Mesenchymal stem cell (in vitro differentiated cells and primary cell): Measurements from ENCODE around the gene BDKRB2. TPM values are rescaled to one million over a fixed set of nuclear protein-coding genes. Genes with fewer than 3 reads are reported as not detected.

Experiments used
- DNase-seq: peaks from one replicate; pipeline ENCODE4 v3.0.0-alpha.2; 2013
- H2AFZ ChIP-seq: one replicate; pipeline ENCODE4 v1.6.1; 2013; ENCODE audit warnings: low read depth, mild to moderate bottlenecking, control low read depth, inconsistent platforms, low read length, moderate library complexity
- H2AK5ac ChIP-seq: 2 replicates; pipeline ENCODE4 v1.6.1; 2013; ENCODE audit warnings: low read length, moderate library complexity, mild to moderate bottlenecking, inconsistent platforms; ENCODE audit not compliant: severe bottlenecking
- H2BK120ac ChIP-seq: one replicate; pipeline ENCODE4 v1.6.1; 2013; ENCODE audit warnings: low read depth, mild to moderate bottlenecking, inconsistent platforms, low read length, moderate library complexity
- H2BK12ac ChIP-seq, 2 experiments: one replicate each; pipeline ENCODE4 v1.6.1; 2013; ENCODE audit warnings: inconsistent platforms in 2 of 2, low read length in 2 of 2, mild to moderate bottlenecking in 2 of 2, moderate library complexity in 2 of 2, control low read depth in 1 of 2
- H2BK15ac ChIP-seq: one replicate; pipeline ENCODE4 v1.6.1; 2013; ENCODE audit warnings: mild to moderate bottlenecking, low read depth, inconsistent platforms; ENCODE audit not compliant: poor library complexity, severe bottlenecking
- H2BK5ac ChIP-seq: 2 replicates; pipeline ENCODE4 v1.6.1; 2013; ENCODE audit warnings: low read depth, mild to moderate bottlenecking, low read length, control low read depth, inconsistent platforms; ENCODE audit not compliant: poor library complexity, severe bottlenecking
- H3K14ac ChIP-seq, 2 experiments: one replicate each; pipeline ENCODE4 v1.6.1; 2013; ENCODE audit warnings: inconsistent platforms in 2 of 2, low read length in 2 of 2, control low read depth in 1 of 2, mild to moderate bottlenecking in 1 of 2, moderate library complexity in 1 of 2
- H3K18ac ChIP-seq, 2 experiments: one replicate each; pipeline ENCODE4 v1.6.1; 2013; ENCODE audit warnings: inconsistent platforms in 2 of 2, low read length in 2 of 2, control low read depth in 1 of 2, low read depth in 1 of 2, mild to moderate bottlenecking in 1 of 2
- H3K23ac ChIP-seq, 2 experiments: one replicate each; pipeline ENCODE4 v1.6.1; 2013; ENCODE audit warnings: inconsistent platforms in 2 of 2, low read length in 2 of 2, mild to moderate bottlenecking in 2 of 2, moderate library complexity in 2 of 2, control low read depth in 1 of 2
- H3K27ac ChIP-seq: 2 replicates; pipeline ENCODE4 v1.5.1; 2013; ENCODE audit warnings: mild to moderate bottlenecking, moderate library complexity, low read length, control low read depth, inconsistent platforms; ENCODE audit not compliant: poor library complexity, severe bottlenecking
- H3K27me3 ChIP-seq, 2 experiments: 2 replicates each; pipeline versions ENCODE4 v1.6.1 to v1.7.0; 2013; ENCODE audit warnings: low read length in 2 of 2, mild to moderate bottlenecking in 2 of 2, moderate library complexity in 2 of 2, control low read depth in 1 of 2, inconsistent platforms in 1 of 2; ENCODE audit not compliant: control insufficient read depth in 1 of 2, insufficient read depth in 1 of 2
- H3K36me3 ChIP-seq, 2 experiments: 2 replicates each; pipeline versions ENCODE4 v1.6.1 to v1.7.0; 2013; ENCODE audit warnings: low read length in 2 of 2, control low read depth in 1 of 2, inconsistent platforms in 1 of 2, low read depth in 1 of 2, mild to moderate bottlenecking in 1 of 2; ENCODE audit not compliant: insufficient read depth in 2 of 2, control insufficient read depth in 1 of 2
- H3K4ac ChIP-seq, 2 experiments: one replicate each; pipeline ENCODE4 v1.6.1; 2013; ENCODE audit warnings: inconsistent platforms in 2 of 2, low read length in 2 of 2, mild to moderate bottlenecking in 2 of 2, moderate library complexity in 2 of 2, control low read depth in 1 of 2, low read depth in 1 of 2
- H3K4me1 ChIP-seq: 2 replicates; pipeline ENCODE4 v1.6.1; 2013; ENCODE audit warnings: low read depth, low read length, control low read depth; ENCODE audit not compliant: control insufficient read depth, insufficient read depth
- H3K4me2 ChIP-seq: 2 replicates; pipeline ENCODE4 v1.6.1; 2013; ENCODE audit warnings: low read length, mild to moderate bottlenecking, inconsistent platforms; ENCODE audit not compliant: poor library complexity, severe bottlenecking
- H3K4me3 ChIP-seq, 2 experiments: 2 replicates each; pipeline versions ENCODE4 v1.5.1 to v1.7.0; 2013; ENCODE audit warnings: low read length in 2 of 2, mild to moderate bottlenecking in 2 of 2, control low read depth in 1 of 2, low read depth in 1 of 2; ENCODE audit not compliant: insufficient read depth in 1 of 2
- H3K79me1 ChIP-seq: replicated peaks from 2 replicates; pipeline ENCODE4 v1.6.1; 2013; ENCODE audit warnings: mild to moderate bottlenecking, control low read depth, low read length, inconsistent platforms; ENCODE audit not compliant: poor library complexity, severe bottlenecking
- H3K9ac ChIP-seq: 2 replicates; pipeline ENCODE4 v1.7.0; 2013; ENCODE audit warnings: mild to moderate bottlenecking, low read length, moderate library complexity
- H3K9me3 ChIP-seq: 2 replicates; pipeline ENCODE4 v1.7.0; 2013; ENCODE audit warnings: mild to moderate bottlenecking, low read length; ENCODE audit not compliant: control insufficient read depth
- H4K8ac ChIP-seq: one replicate; pipeline ENCODE4 v1.6.1; 2013; ENCODE audit warnings: inconsistent platforms, mild to moderate bottlenecking, low read length, moderate library complexity
- H4K91ac ChIP-seq: one replicate; pipeline ENCODE4 v1.6.1; 2013; ENCODE audit warnings: mild to moderate bottlenecking, low read length, inconsistent platforms
- whole genome bisulfite sequencing: methylation state at CpG from one replicate; pipeline ENCODE4 v1.1.7; 2013; ENCODE audit warnings: mixed read lengths; 5-methylcytosine and 5-hydroxymethylcytosine counted together
- polyA plus RNA-seq, 2 experiments: library from polyadenylated mRNA; stranded (reverse); fragments of 200-250 nt; gene quantifications; one replicate each; pipeline ENCODE4 v1.2.3, GENCODE V29; 2013

Gene BDKRB2
- polyA plus RNA-seq (2013, experiment 1 of 2) = 16.1 TPM
- 16.1 TPM for polyA plus RNA-seq (2013, experiment 2 of 2)

DNA sequence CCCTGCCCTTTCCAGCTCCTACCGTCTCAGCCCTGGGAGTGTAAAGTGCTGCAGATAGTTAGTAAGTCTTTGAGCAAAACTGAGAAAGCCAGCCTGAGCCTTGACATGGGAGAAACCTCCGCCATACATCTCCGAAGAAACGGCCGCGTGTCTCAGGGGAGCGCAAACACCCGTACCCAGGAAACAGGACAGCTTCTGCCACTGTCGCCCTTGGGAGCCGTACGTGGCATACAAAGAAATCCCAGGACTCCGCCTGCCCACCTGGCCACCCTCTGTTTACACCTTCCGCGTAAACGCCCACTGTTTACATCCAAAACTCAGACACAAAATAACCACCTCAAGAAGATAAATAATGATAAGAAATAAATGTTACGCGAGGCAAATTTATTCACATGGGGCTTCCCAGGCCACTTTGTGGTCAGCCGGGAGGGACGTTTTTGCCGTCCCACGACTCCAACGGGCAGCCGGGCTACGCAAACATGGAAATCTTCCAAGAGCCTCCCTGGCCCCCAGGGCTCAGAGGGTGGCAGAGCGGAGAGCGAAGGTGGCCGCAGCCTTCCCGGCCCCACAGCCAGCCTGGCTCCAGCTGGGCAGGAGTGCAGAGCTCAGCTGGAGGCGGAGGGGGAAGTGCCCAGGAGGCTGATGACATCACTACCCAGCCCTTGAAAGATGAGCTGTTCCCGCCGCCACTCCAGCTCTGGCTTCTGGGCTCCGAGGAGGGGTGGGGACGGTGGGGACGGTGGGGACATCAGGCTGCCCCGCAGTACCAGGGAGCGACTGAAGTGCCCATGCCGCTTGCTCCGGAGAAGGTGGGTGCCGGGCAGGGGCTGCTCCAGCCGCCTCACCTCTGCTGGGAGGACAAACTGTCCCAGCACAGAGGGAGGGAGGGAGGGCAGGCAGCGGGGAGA, at the start of gene BDKRB2:
TSS of gene BDKRB2 (plus strand) at position 689 of the 908 bp plus-strand sequence. CDS start 32,269 bp downstream, outside the sequence.
- H3K27me3 ChIP-seq = no peaks in the 10 kb centered on the region
- peak within 1 kb of the TSS; percentile 96 for H3K9ac ChIP-seq
- H4K8ac ChIP-seq = peak within 1 kb of the TSS; percentile 66
- H4K91ac ChIP-seq = no peak within 1 kb of the TSS
- no peaks in the 10 kb centered on the region for H3K9me3 ChIP-seq
- H3K4me2 ChIP-seq = peak within 1 kb of the TSS; percentile 67
- peak within 1 kb of the TSS; percentile 53 for H2BK15ac ChIP-seq
- H2BK5ac ChIP-seq = peak within 1 kb of the TSS; percentile 48
- H2AFZ ChIP-seq = no peak within 1 kb of the TSS
- peak within 1 kb of the TSS; percentile 69 for H3K27ac ChIP-seq
- peak within 1 kb of the TSS in 1 of 2 experiments; percentile 59 for H3K4ac ChIP-seq
- H3K18ac ChIP-seq = peak within 1 kb of the TSS; percentile 68 to 79
- H2BK12ac ChIP-seq = peak within 1 kb of the TSS in 1 of 2 experiments; percentile 73
- WGBS = 19% methylated on average over 37 of the region's 41 CpGs
- H3K79me1 ChIP-seq = no peaks in the 10 kb centered on the region
- H3K23ac ChIP-seq = peak within 1 kb of the TSS in 1 of 2 experiments; percentile 63
- peak within 1 kb of the TSS; percentile 59 for H2BK120ac ChIP-seq
- peak; percentile 92 for DNase-seq
- H2AK5ac ChIP-seq = peak within 1 kb of the TSS; percentile 95
- peak within 1 kb of the TSS; percentile 64 to 95 for H3K4me3 ChIP-seq
- H3K4me1 ChIP-seq = peaks cover 28% of the 10 kb centered on the region
- peaks cover 8 to 34% of the 10 kb centered on the region in 2 experiments for H3K36me3 ChIP-seq
- H3K14ac ChIP-seq = no peak within 1 kb of the TSS

DNA sequence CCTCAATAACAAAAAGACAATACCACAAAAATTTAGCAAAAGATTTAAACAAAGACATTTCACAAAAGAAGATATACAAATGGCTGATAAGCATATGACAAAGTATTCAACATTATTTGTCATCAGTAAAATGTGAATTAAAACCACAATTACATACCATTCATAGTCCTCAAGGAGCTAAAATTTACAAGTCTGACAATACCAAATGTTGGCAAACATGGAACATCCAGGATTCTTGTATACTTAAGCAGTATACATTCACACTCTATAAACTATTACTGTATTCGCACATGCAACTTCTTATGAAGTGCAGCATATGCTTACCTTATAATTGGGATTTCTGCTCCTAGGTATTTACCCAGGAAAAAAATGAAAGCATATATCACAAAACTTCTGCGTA, 49.7 kb upstream of the BDKRB2 start:
- no peak overlapping the region for H2BK5ac ChIP-seq
- no peaks in the 10 kb centered on the region for H3K27me3 ChIP-seq
- H3K27ac ChIP-seq = no peak overlapping the region

DNA sequence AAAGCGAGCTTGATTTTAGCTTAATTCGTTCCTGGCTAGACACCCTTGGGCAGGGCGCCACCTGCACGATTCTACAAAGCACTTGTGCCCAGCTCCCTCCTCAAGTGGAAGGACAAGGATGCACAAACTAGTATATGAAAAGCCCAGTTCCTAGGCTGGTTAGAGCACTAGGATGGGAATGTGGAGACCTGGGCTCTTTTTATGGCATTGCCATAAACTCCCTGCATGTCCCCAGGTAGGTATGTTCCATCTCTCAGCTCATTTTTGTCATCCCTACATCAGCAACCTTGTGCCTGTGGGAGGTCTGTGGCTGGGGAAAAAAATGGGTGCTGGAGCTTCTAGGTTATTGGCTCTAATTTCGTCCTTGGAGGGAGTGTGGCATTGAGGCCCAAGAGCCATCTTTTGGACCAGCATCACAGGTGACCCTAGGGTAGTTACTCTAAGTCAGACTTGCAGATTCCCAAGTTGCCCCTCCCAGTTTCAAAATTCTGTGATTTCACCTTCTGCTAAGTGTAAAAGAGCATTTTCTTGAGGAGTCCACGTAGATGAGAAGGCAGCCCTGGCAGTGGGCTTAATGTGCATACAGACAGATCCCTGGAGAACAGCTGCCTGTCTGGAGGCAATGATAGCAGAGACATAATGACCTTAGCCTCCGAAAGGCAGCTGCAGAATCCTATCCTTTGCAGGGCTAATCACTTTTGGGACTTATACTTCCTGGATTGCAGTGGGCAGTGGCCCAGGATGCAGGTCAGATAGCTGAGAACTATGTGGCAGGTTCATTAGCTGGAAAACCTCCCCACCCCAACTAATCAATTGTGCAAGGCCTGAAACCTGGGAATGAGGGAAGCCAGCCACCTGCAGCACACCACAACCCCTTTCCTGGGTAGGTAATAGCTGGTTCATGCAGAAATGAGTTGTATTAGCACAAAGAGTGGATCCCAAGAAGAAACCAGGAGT, 47.6 kb upstream of the BDKRB2 start:
- Histone ChIP-seq H2AFZ (no peak overlapping the region), H2BK5ac (no peak overlapping the region), H3K23ac (peak overlapping the region in 1 of 2 experiments; percentile 10), H3K18ac (peak overlapping the region in 1 of 2 experiments; percentile 21), H2AK5ac (no peak overlapping the region), H2BK15ac (no peak overlapping the region), H3K9me3 (peaks cover 4% of the 10 kb centered on the region), H3K4me1 (peaks cover 6% of the 10 kb centered on the region), H3K27ac (no peak overlapping the region), H3K14ac (no peak overlapping the region), H4K91ac (no peak overlapping the region), H3K9ac (no peak overlapping the region), H4K8ac (no peak overlapping the region), H3K4ac (no peak overlapping the region), H3K79me1 (no peaks in the 10 kb centered on the region), H3K4me3 (no peak overlapping the region), H2BK120ac (no peak overlapping the region), H2BK12ac (no peak overlapping the region), H3K36me3 (no peaks in the 10 kb centered on the region), H3K4me2 (no peak overlapping the region), H3K27me3 (no peaks in the 10 kb centered on the region)
- WGBS = 77% methylated on average over 7 of the region's 7 CpGs
- no peak for DNase-seq

More for the DNA sequence above, 49.7 kb upstream of the BDKRB2 start:
- no peak overlapping the region for H3K18ac ChIP-seq
- H3K36me3 ChIP-seq = no peaks in the 10 kb centered on the region
- no peak overlapping the region for H3K4me2 ChIP-seq
- H4K8ac ChIP-seq = no peak overlapping the region
- no peak overlapping the region for H2BK15ac ChIP-seq
- peaks cover 2% of the 10 kb centered on the region for H3K4me1 ChIP-seq
- WGBS = 98% methylated on average over 2 of the region's 2 CpGs
- H3K14ac ChIP-seq = no peak overlapping the region
- no peak overlapping the region for H3K9ac ChIP-seq
- no peak overlapping the region for H3K4me3 ChIP-seq
- no peak for DNase-seq
- no peak overlapping the region for H2BK12ac ChIP-seq
- H3K9me3 ChIP-seq = peaks cover 4% of the 10 kb centered on the region
- no peak overlapping the region for H4K91ac ChIP-seq
- H2BK120ac ChIP-seq = no peak overlapping the region
- no peak overlapping the region for H3K23ac ChIP-seq
- no peaks in the 10 kb centered on the region for H3K79me1 ChIP-seq
- no peak overlapping the region for H2AFZ ChIP-seq
- no peak overlapping the region for H3K4ac ChIP-seq
- H2AK5ac ChIP-seq = no peak overlapping the region
